SK-N-SH (cell line): ENCODE measurements around the gene DOK1.

Experiments used
- CTCF ChIP-seq: fragments of 200-600 bp; sonication (generic); IDR thresholded peaks from 2 replicates; pipeline ENCODE4 v1.6.1; 2017; ENCODE audit warnings: antibody characterized with exemption, mild to moderate bottlenecking, moderate library complexity
- ELF1 ChIP-seq: IDR thresholded peaks from 2 replicates; pipeline ENCODE4 v1.4.0; 2012
- EP300 ChIP-seq, 2 experiments: IDR thresholded peaks; 2 replicates each; pipeline versions ENCODE4 v1.4.0 to v1.6.1; 2012; ENCODE audit warnings: borderline replicate concordance in 1 of 2, low read depth in 1 of 2, low read length in 1 of 2
- EZH2phosphoT487 ChIP-seq: fragments of 200-600 bp; sonication (generic); IDR thresholded peaks from 2 replicates; pipeline ENCODE4 v1.6.1; 2017; ENCODE audit warnings: low read depth, mixed run types, mild to moderate bottlenecking, antibody characterized with exemption, moderate library complexity, borderline replicate concordance
- GABPA ChIP-seq: IDR thresholded peaks from 2 replicates; pipeline ENCODE4 v1.4.0; 2012; ENCODE audit warnings: low read depth, mild to moderate bottlenecking
- NRF1 ChIP-seq: IDR thresholded peaks from 2 replicates; pipeline ENCODE4 v1.6.1; 2012; ENCODE audit warnings: low read depth, mild to moderate bottlenecking, low read length
- PBX3 ChIP-seq: IDR thresholded peaks from 2 replicates; pipeline ENCODE4; 2012
- REST ChIP-seq: IDR thresholded peaks from 2 replicates; pipeline ENCODE4 v1.6.1; 2012; ENCODE audit warnings: mild to moderate bottlenecking, low read depth, low read length, moderate library complexity
- RXRA ChIP-seq: IDR thresholded peaks from 2 replicates; pipeline ENCODE4 v1.4.0; 2012; ENCODE audit warnings: low read depth, mild to moderate bottlenecking, borderline replicate concordance
- TEAD4 ChIP-seq: IDR thresholded peaks from 2 replicates; pipeline ENCODE4 v1.4.0; 2012; ENCODE audit warnings: mild to moderate bottlenecking, borderline replicate concordance; ENCODE audit not compliant: insufficient read depth

- TF ChIP-seq RXRA: no peak
- TF ChIP-seq GABPA: no peak
- TF ChIP-seq CTCF: no peak
- TF ChIP-seq PBX3: no peak
- no peak for TF ChIP-seq EZH2phosphoT487
- TF ChIP-seq EP300 (IDR thresholded peaks at IDR 0.05; ENCODE audit: borderline replicate concordance in 1 of 2, low read depth in 1 of 2, low read length in 1 of 2): no peak
- TF ChIP-seq TEAD4: no peak
- TF ChIP-seq ELF1: no peak
- TF ChIP-seq NRF1: no peak
- no peak for TF ChIP-seq REST
Measured at GRCh38 chr2:74516650-74517049, 37.9 kb upstream of the DOK1 start.
